ENCODE results near the gene STX18. TPM values are rescaled to one million over a fixed set of nuclear protein-coding genes. Genes with fewer than 3 reads are reported as not detected.

STX18 gene
- total and polyA plus RNA-seq, 2 of the 13 experiments (the other 11 are each of a cell fraction or from before 2014, with no cell fraction given) = 23.9 to 37.1 TPM

GRCh38 chr4:4479366-4479765 lies 62.5 kb downstream of the STX18 start (continued):
- TF ChIP-seq MTERF4 (CRISPR knock-in tag; IDR thresholded peaks at IDR 0.05) = no peak
- TF ChIP-seq THAP11 (CRISPR knock-in tag; IDR thresholded peaks at IDR 0.05) = no peak
- TF ChIP-seq MAFK (conservative IDR thresholded peaks at IDR 0.05 in 1 of 2, IDR thresholded peaks at IDR 0.05 in 1 of 2; ENCODE audit: low read length in 2 of 2) = no peak
- TF ChIP-seq ZNF335 (CRISPR knock-in tag; IDR thresholded peaks at IDR 0.05) = no peak
- no peak for TF ChIP-seq ZNF431 (CRISPR knock-in tag; IDR thresholded peaks at IDR 0.05; ENCODE audit: borderline replicate concordance, low read depth)
- TF ChIP-seq ZNF672 (CRISPR knock-in tag; IDR thresholded peaks at IDR 0.05) = no peak
- TF ChIP-seq RFX3 (CRISPR knock-in tag; IDR thresholded peaks at IDR 0.05) = no peak
- TF ChIP-seq NFYC (CRISPR knock-in tag; IDR thresholded peaks at IDR 0.05) = no peak
- TF ChIP-seq ZNF160 (CRISPR knock-in tag; IDR thresholded peaks at IDR 0.05) = no peak
- TF ChIP-seq ZNF597 (CRISPR knock-in tag; IDR thresholded peaks at IDR 0.05) = no peak
- no peak for TF ChIP-seq IRX3 (CRISPR knock-in tag; IDR thresholded peaks at IDR 0.05; ENCODE audit: borderline replicate concordance, low read depth)

DNA sequence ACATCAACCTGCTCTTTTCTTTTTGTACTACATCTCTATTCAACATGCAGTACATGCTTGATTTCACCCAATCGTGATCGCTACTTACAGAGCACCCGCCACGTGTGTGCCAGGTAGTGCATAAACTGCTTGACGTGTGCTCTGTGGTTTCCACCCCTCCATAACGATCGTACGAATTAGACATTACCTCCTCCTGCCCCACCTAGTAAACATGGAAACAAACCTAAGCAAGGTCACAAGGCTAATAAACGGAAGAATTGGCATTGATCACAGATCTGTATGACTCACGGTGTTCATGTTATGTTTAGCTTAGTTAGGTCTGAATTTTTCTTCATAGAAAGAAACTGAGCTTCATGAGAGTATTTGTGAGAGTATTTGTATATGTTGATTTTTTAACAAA lies 64.1 kb downstream of the STX18 start:
- peak; percentile 24; the same call in 1 of the 2 replicates for TF ChIP-seq FOXA3 (CRISPR knock-in tag; IDR thresholded peaks at IDR 0.05)
- TF ChIP-seq, protein P1, sequence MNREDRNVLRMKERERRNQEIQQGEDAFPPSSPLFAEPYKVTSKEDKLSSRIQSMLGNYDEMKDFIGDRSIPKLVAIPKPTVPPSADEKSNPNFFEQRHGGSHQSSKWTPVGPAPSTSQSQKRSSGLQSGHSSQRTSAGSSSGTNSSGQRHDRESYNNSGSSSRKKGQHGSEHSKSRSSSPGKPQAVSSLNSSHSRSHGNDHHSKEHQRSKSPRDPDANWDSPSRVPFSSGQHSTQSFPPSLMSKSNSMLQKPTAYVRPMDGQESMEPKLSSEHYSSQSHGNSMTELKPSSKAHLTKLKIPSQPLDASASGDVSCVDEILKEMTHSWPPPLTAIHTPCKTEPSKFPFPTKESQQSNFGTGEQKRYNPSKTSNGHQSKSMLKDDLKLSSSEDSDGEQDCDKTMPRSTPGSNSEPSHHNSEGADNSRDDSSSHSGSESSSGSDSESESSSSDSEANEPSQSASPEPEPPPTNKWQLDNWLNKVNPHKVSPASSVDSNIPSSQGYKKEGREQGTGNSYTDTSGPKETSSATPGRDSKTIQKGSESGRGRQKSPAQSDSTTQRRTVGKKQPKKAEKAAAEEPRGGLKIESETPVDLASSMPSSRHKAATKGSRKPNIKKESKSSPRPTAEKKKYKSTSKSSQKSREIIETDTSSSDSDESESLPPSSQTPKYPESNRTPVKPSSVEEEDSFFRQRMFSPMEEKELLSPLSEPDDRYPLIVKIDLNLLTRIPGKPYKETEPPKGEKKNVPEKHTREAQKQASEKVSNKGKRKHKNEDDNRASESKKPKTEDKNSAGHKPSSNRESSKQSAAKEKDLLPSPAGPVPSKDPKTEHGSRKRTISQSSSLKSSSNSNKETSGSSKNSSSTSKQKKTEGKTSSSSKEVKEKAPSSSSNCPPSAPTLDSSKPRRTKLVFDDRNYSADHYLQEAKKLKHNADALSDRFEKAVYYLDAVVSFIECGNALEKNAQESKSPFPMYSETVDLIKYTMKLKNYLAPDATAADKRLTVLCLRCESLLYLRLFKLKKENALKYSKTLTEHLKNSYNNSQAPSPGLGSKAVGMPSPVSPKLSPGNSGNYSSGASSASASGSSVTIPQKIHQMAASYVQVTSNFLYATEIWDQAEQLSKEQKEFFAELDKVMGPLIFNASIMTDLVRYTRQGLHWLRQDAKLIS (CRISPR knock-in tag; IDR thresholded peaks at IDR 0.05) = no peak
- POLR2A ChIA-PET = interaction anchor here (0.6 kb wide), 1 partner anchor 65 kb away, joined by 4 read pairs; no protein-coding TSS in a partner anchor
- no peak overlapping the region for H2AFZ ChIP-seq (ENCODE audit: low read length)
- no peaks in the 10 kb centered on the region for H3K36me3 ChIP-seq (replicated peaks in 1 of 2; ENCODE audit: control insufficient read depth in 1 of 2, insufficient read depth in 2 of 2, low read length in 2 of 2)
- no peaks in the 10 kb centered on the region for H4K20me1 ChIP-seq (ENCODE audit: insufficient read depth, low read length)
- no peak overlapping the region for H3K4me3 ChIP-seq (replicated peaks in 1 of 3; ENCODE audit: insufficient read depth in 1 of 3, low read depth in 2 of 3, low read length in 3 of 3)
- H3K79me2 ChIP-seq (ENCODE audit: insufficient read depth, low read length) = peaks cover 12% of the 10 kb centered on the region
- no peaks in the 10 kb centered on the region for H3K27me3 ChIP-seq (ENCODE audit: control insufficient read depth in 1 of 2, insufficient read depth in 2 of 2, low read length in 2 of 2)
- no peak overlapping the region for H3K4me2 ChIP-seq (ENCODE audit: low read depth, low read length)
- 86% methylated on average over 10 of the region's 10 CpGs for WGBS (ENCODE audit: low lambda C conversion rate)
- H3K9me3 ChIP-seq (ENCODE audit: low read length) = no peaks in the 10 kb centered on the region
- ATAC-seq (no peak), DNase-seq (ENCODE audit: low spot score) (no peak), FAIRE-seq (no peak)
- intact Hi-C loops (cut with micrococcal nuclease; ENCODE audit: unreplicated experiment) = no loop called here
- CTCF ChIA-PET (ENCODE audit: low intra/inter-chr PET ratio, low total read pairs) = no interaction called here
- in situ Hi-C loops (cut with HindIII; ENCODE audit: extremely low pct_ligation_motif_present, low pct_unique_long_range_greater_than_20kb) = no loop called here
- no peak overlapping the region for H3K9ac ChIP-seq (ENCODE audit: insufficient read depth, low read depth, low read length)
- no TSS peak for BruUV-seq (replicated peaks)
- H3K27ac ChIP-seq (ENCODE audit: extremely low read length, insufficient read depth, low read length) = no peak overlapping the region
- H3K4me1 ChIP-seq (ENCODE audit: insufficient read depth, low read length) = peaks cover 41% of the 10 kb centered on the region

Data from HepG2 (cell line).